ENCODE measurements around the gene PLK2. TPM values are rescaled to one million over a fixed set of nuclear protein-coding genes. Genes with fewer than 3 reads are reported as not detected.

PLK2 gene
- total and polyA plus RNA-seq, 2 of the 8 experiments (the other 6 are each of a cell fraction or from before 2014, with no cell fraction given): 5.8 to 20.6 TPM

- no peak overlapping the region for H3K9ac ChIP-seq (replicated peaks in 1 of 4; ENCODE audit: extremely low read depth in 1 of 4, low read depth in 3 of 4, low read length in 3 of 4)
- ChIA-PET CTCF (ENCODE audit: partially characterized antibody) (interaction anchor here (0.6 to 10.1 kb wide), 13 partner anchors 9 to 371 kb away, joined by 3 to 201 read pairs (median 3); no protein-coding TSS in a partner anchor), POLR2A (ENCODE audit: partially characterized antibody) (no interaction called here)
- H3K9me3 ChIP-seq (ENCODE audit: insufficient read depth in 2 of 2, low read depth in 1 of 2, low read length in 1 of 2): no peaks in the 10 kb centered on the region
- H3K23me2 ChIP-seq (ENCODE audit: low read depth, low read length): no peaks in the 10 kb centered on the region
- H2AFZ ChIP-seq (ENCODE audit: low read length): no peak overlapping the region
- FAIRE-seq (no peak), DNase-seq (ENCODE audit: low read depth in 1 of 2, low spot score in 2 of 2) (no peak)
- no peak overlapping the region for H3K27ac ChIP-seq (ENCODE audit: low read depth, low read length)
- no peaks in the 10 kb centered on the region for H3K36me3 ChIP-seq (ENCODE audit: control insufficient read depth in 2 of 4, insufficient read depth in 4 of 4, low read length in 3 of 4)
- H2AK5ac ChIP-seq (ENCODE audit: low read depth, low read length): no peak overlapping the region
- H2BK120ac ChIP-seq (replicated peaks; ENCODE audit: low read depth, low read length): no peak overlapping the region
- H3K79me2 ChIP-seq (ENCODE audit: control insufficient read depth in 1 of 2, insufficient read depth in 2 of 2, low read length in 2 of 2): no peaks in the 10 kb centered on the region
- no peak overlapping the region for H3K4me3 ChIP-seq (ENCODE audit: extremely low read depth in 1 of 4, insufficient read depth in 2 of 4, low read depth in 3 of 4, low read length in 4 of 4)
- no peak overlapping the region for H3K4ac ChIP-seq (replicated peaks; ENCODE audit: insufficient read length, low read depth, low read length)
- H4K8ac ChIP-seq (ENCODE audit: extremely low read depth, insufficient read depth, low read length): no peak overlapping the region
- WGBS, 2 experiments (ENCODE audit: extremely low coverage in 1 of 2, insufficient coverage in 1 of 2, insufficient read length in 1 of 2, insufficient replicate concordance in 2 of 2, low coverage in 1 of 2, low lambda C conversion rate in 2 of 2, missing lambda C conversion rate in 1 of 2): 64% methylated on average over 3 of the region's 3 CpGs; no CpG with 5 or more reads in 1 of the 2 experiments
- no peak overlapping the region for H3K23ac ChIP-seq (ENCODE audit: insufficient read length)
- no peak overlapping the region; the same call in 1 of the 2 replicates for H3K18ac ChIP-seq (ENCODE audit: extremely low read depth, low read length)
- no peak for TF ChIP-seq MAFK (IDR thresholded peaks at IDR 0.05; ENCODE audit: low read depth, low read length)
- TF ChIP-seq KDM5A (IDR thresholded peaks at IDR 0.05; ENCODE audit: low read length): no peak
- TF ChIP-seq CREB1 (IDR thresholded peaks at IDR 0.05): no peak
- TF ChIP-seq SP4 (IDR thresholded peaks at IDR 0.05; ENCODE audit: low read length): no peak
- no peak for TF ChIP-seq YY1 (IDR thresholded peaks at IDR 0.05; ENCODE audit: low read depth, low read length)
- TF ChIP-seq RAD21 (IDR thresholded peaks at IDR 0.05 in 1 of 2, conservative IDR thresholded peaks at IDR 0.05 in 1 of 2; ENCODE audit: low read depth in 2 of 2, low read length in 2 of 2): no peak
- TF ChIP-seq MAX (IDR thresholded peaks at IDR 0.05): no peak
- TF ChIP-seq TEAD4 (IDR thresholded peaks at IDR 0.05; ENCODE audit: low read depth, low read length): no peak
- TF ChIP-seq E2F6 (IDR thresholded peaks at IDR 0.05): no peak
- TF ChIP-seq JUND (IDR thresholded peaks at IDR 0.05; ENCODE audit: low read length): no peak
- TF ChIP-seq GTF2F1 (IDR thresholded peaks at IDR 0.05; ENCODE audit: borderline replicate concordance, low read depth, low read length): no peak
- no peak overlapping the region for H3K4me2 ChIP-seq (ENCODE audit: insufficient read depth in 1 of 2, low read depth in 2 of 2, low read length in 2 of 2)
- H4K91ac ChIP-seq (replicated peaks; ENCODE audit: insufficient read length, low read length): no peak overlapping the region
- H2BK15ac ChIP-seq (ENCODE audit: low read length): no peak overlapping the region
- H3K14ac ChIP-seq (ENCODE audit: insufficient read length): no peak overlapping the region
- peaks cover 0 to 3% (median 0%) of the 10 kb centered on the region in 4 experiments; a peak in 1 of 7 replicates for H3K4me1 ChIP-seq (replicated peaks in 1 of 4; ENCODE audit: control insufficient read depth in 3 of 4, insufficient read depth in 4 of 4, low read length in 3 of 4)
- peaks cover 0 to 1% (median 0%) of the 10 kb centered on the region in 4 experiments; a peak in 1 of 7 replicates for H3K27me3 ChIP-seq (replicated peaks in 1 of 4; ENCODE audit: control insufficient read depth in 3 of 4, extremely low read depth in 1 of 4, insufficient read depth in 3 of 4, low read length in 3 of 4)
- H4K5ac ChIP-seq (ENCODE audit: insufficient read length, low read depth, low read length): no peak overlapping the region
- H3K79me1 ChIP-seq (ENCODE audit: low read depth, low read length): no peaks in the 10 kb centered on the region
- no peak overlapping the region for H2BK5ac ChIP-seq (ENCODE audit: low read depth, low read length)
- no peaks in the 10 kb centered on the region for H4K20me1 ChIP-seq (replicated peaks in 1 of 2; ENCODE audit: control insufficient read depth in 1 of 2, insufficient read depth in 2 of 2, low read length in 2 of 2)
- no peak overlapping the region for H3K56ac ChIP-seq (replicated peaks; ENCODE audit: insufficient read length, low read depth, low read length)
- H2BK12ac ChIP-seq (ENCODE audit: low read depth, low read length): no peak overlapping the region
- no peak overlapping the region for H2BK20ac ChIP-seq (ENCODE audit: low read length)
Observed at GRCh38 chr5:58503390-58504046, 43.6 kb upstream of the PLK2 start.
